Tibial nerve (tissue), 4 donors: ENCODE data around the gene CNP. TPM values are rescaled to one million over a fixed set of nuclear protein-coding genes. Genes with fewer than 3 reads are reported as not detected.

Experiments used
- DNase-seq, 2 donors: peaks; one replicate each; pipeline ENCODE4 v3.0.0-alpha.2; 2019; ENCODE audit warnings: low spot score in 2 of 2
- H3K27ac ChIP-seq, 4 donors: fragments of 200-600 bp; sonication (generic) in 3 of 4; one replicate each; pipeline ENCODE4 v1.5.1; 2017 to 2019; ENCODE audit warnings: mild to moderate bottlenecking in 1 of 4
- H3K27me3 ChIP-seq, 2 donors: fragments of 200-600 bp; sonication (generic) in 1 of 2; one replicate each; pipeline versions ENCODE4 v1.5.1 to v1.6.0; 2017 to 2019
- H3K36me3 ChIP-seq, 3 donors: fragments of 200-600 bp; sonication (generic); one replicate each; pipeline ENCODE4 v1.5.1; 2018 to 2019
- H3K4me1 ChIP-seq, 4 donors: fragments of 200-600 bp; sonication (generic) in 3 of 4; one replicate each; pipeline ENCODE4 v1.5.1; 2017 to 2019
- H3K4me3 ChIP-seq, 4 donors: fragments of 200-600 bp; sonication (generic) in 3 of 4; one replicate each; pipeline ENCODE4 v1.5.1; 2017 to 2019; ENCODE audit warnings: mild to moderate bottlenecking in 1 of 4, moderate library complexity in 1 of 4
- H3K9me3 ChIP-seq, 4 donors: fragments of 200-600 bp; sonication (generic) in 3 of 4; one replicate each; pipeline ENCODE4 v1.5.1; 2017 to 2019
- CTCF ChIP-seq, 5 experiments: fragments of 200-600 bp in 3 of 5; fragments of 450-650 bp in 2 of 5; sonication (generic) in 3 of 5; IDR thresholded peaks; one replicate each; pipeline ENCODE4 v1.5.1; 2016 to 2019; ENCODE audit warnings: antibody characterized with exemption in 5 of 5, mild to moderate bottlenecking in 3 of 5, moderate library complexity in 2 of 5
- EP300 ChIP-seq, 2 donors: sonication (generic); formaldehyde crosslinking; IDR thresholded peaks; one replicate each; pipeline ENCODE4 v1.6.1; 2017; ENCODE audit warnings: antibody characterized with exemption in 2 of 2, mild to moderate bottlenecking in 1 of 2
- POLR2A ChIP-seq, 2 donors: fragments of 450-650 bp; IDR thresholded peaks; one replicate each; pipeline ENCODE4 v1.6.1; 2017; ENCODE audit warnings: antibody characterized with exemption in 2 of 2, mild to moderate bottlenecking in 2 of 2, moderate library complexity in 2 of 2
- WGBS, 2 donors: methylation state at CpG; one replicate each; pipeline ENCODE4 v1.1.5; 2018; 5-methylcytosine and 5-hydroxymethylcytosine counted together
- total RNA-seq, 4 donors: library from RNA; depleted of rRNA; stranded (reverse); fragments of >200 nt; gene quantifications; one replicate each; pipeline ENCODE4 v1.1.0, GENCODE V29; 2016

Gene CNP
- total RNA-seq, 4 donors from 2014 or later: 174 to 345 (median 256) TPM

- H3K36me3 ChIP-seq: peaks cover 0 to 58% (median 0%) of the 10 kb centered on the region in 3 donors
- TF ChIP-seq POLR2A (IDR thresholded peaks at IDR 0.05) (no peak), CTCF (IDR thresholded peaks at IDR 0.05) (no peak), EP300 (IDR thresholded peaks at IDR 0.05) (no peak)
- H3K27me3 ChIP-seq: no peaks in the 10 kb centered on the region
- WGBS, 2 donors: 89% methylated on average over 18 to 19 of the region's 19 CpGs
- H3K4me3 ChIP-seq: no peak overlapping the region
- no peak for DNase-seq
- H3K9me3 ChIP-seq: no peaks in the 10 kb centered on the region
- H3K27ac ChIP-seq: no peak overlapping the region
- H3K4me1 ChIP-seq: no peaks in the 10 kb centered on the region
Measured at GRCh38 chr17:41937970-41938954, 28.3 kb upstream of the CNP start.

- H3K27me3 ChIP-seq: no peaks in the 10 kb centered on the region
- H3K27ac ChIP-seq: no peak overlapping the region
- 85 to 89% methylated on average over 4 of the region's 4 CpGs for WGBS, 2 donors
- H3K4me3 ChIP-seq: no peak overlapping the region
- no peaks in the 10 kb centered on the region for H3K9me3 ChIP-seq
- no peaks in the 10 kb centered on the region for H3K4me1 ChIP-seq
- DNase-seq: no peak
- no peak for TF ChIP-seq POLR2A (IDR thresholded peaks at IDR 0.05)
- TF ChIP-seq CTCF (IDR thresholded peaks at IDR 0.05): no peak
- TF ChIP-seq EP300 (IDR thresholded peaks at IDR 0.05): no peak
- peaks cover 0 to 58% (median 0%) of the 10 kb centered on the region in 3 donors for H3K36me3 ChIP-seq
Measured at GRCh38 chr17:41939044-41939692, 27.4 kb upstream of the CNP start.

GRCh38 chr17:41939693-41940090, 26.9 kb upstream of the CNP start:
- no peak for TF ChIP-seq CTCF (IDR thresholded peaks at IDR 0.05)
- TF ChIP-seq POLR2A (IDR thresholded peaks at IDR 0.05): no peak
- TF ChIP-seq EP300 (IDR thresholded peaks at IDR 0.05): no peak
- no peaks in the 10 kb centered on the region for H3K27me3 ChIP-seq
- peaks cover 0 to 55% (median 0%) of the 10 kb centered on the region in 3 donors for H3K36me3 ChIP-seq
- 90% methylated on average over 6 of the region's 6 CpGs for WGBS, 2 donors
- H3K9me3 ChIP-seq: no peaks in the 10 kb centered on the region
- H3K27ac ChIP-seq: no peak overlapping the region
- no peaks in the 10 kb centered on the region for H3K4me1 ChIP-seq
- H3K4me3 ChIP-seq: no peak overlapping the region
- DNase-seq: no peak

- H3K27ac ChIP-seq: no peak overlapping the region
- WGBS, 2 donors: 92 to 93% methylated on average over 5 of the region's 5 CpGs
- DNase-seq: no peak
Measured at GRCh38 chr17:41941168-41941567, 25.4 kb upstream of the CNP start.

More at GRCh38 chr17:41941168-41941567, 25.4 kb upstream of the CNP start:
- Histone ChIP-seq H3K27me3 (no peaks in the 10 kb centered on the region), H3K36me3 (peaks cover 0 to 47% (median 0%) of the 10 kb centered on the region in 3 donors), H3K4me3 (no peak overlapping the region), H3K4me1 (no peaks in the 10 kb centered on the region), H3K9me3 (no peaks in the 10 kb centered on the region)
- TF ChIP-seq CTCF (IDR thresholded peaks at IDR 0.05) (no peak), POLR2A (IDR thresholded peaks at IDR 0.05) (no peak), EP300 (IDR thresholded peaks at IDR 0.05) (no peak)
